HEK293 (cell line): ENCODE data around the gene HOXB8.

Experiments used
- CTCF ChIA-PET: fragments of 350-600 bp; formaldehyde crosslinking; extraction: SDS; loops from one replicate; lab custom pipeline; 2021; ENCODE audit warnings: antibody characterized with exemption; lab: Yijun Ruan, JAX
- POLR2A ChIA-PET: fragments of 300-600 bp; formaldehyde crosslinking; extraction: SDS; loops from one replicate; lab custom pipeline; 2020; ENCODE audit warnings: antibody characterized with exemption, inconsistent platforms; lab: Yijun Ruan, JAX
- H3K27ac ChIP-seq: fragments of 200-500 bp; sonication (Bioruptor generic); 2 replicates; pipeline ENCODE4 v1.5.1; 2014; ENCODE audit warnings: low read depth, low read length, control low read depth, inconsistent platforms; ENCODE audit errors: extremely low read depth
- H3K36me3 ChIP-seq, 2 experiments: fragments of 200-500 bp in 1 of 2; sonication (Bioruptor generic) in 1 of 2; 1 replicate in 1 of 2; 2 replicates in 1 of 2; pipeline ENCODE4 v1.5.1; 2014 to 2017; ENCODE audit warnings: inconsistent platforms in 2 of 2, low read length in 2 of 2; ENCODE audit not compliant: control insufficient read depth in 2 of 2, insufficient read depth in 1 of 2
- H3K4me1 ChIP-seq: fragments of 200-500 bp; sonication (Bioruptor generic); 2 replicates; pipeline ENCODE4 v1.5.1; 2014; ENCODE audit warnings: mild to moderate bottlenecking, low read length, inconsistent platforms; ENCODE audit not compliant: control insufficient read depth, insufficient read depth
- H3K4me3 ChIP-seq: 2 replicates; pipeline ENCODE4 v1.5.1; 2011; ENCODE audit warnings: low read depth, mild to moderate bottlenecking, control low read depth, low read length, moderate library complexity
- H3K9me3 ChIP-seq: fragments of 200-500 bp; sonication (Bioruptor generic); 2 replicates; pipeline ENCODE4 v1.5.1; 2014; ENCODE audit warnings: low read depth, low read length, inconsistent platforms; ENCODE audit not compliant: control insufficient read depth, insufficient read depth
- EGR2 ChIP-seq: fragments of 450-650 bp; formaldehyde crosslinking; IDR thresholded peaks from 2 replicates; pipeline ENCODE4 v1.5.1; 2016; ENCODE audit warnings: low read depth, missing biosample characterization, missing genetic modification characterization
- GLIS2 ChIP-seq: fragments of 450-650 bp; formaldehyde crosslinking; IDR thresholded peaks from 2 replicates; pipeline ENCODE4 v1.5.1; 2016; ENCODE audit warnings: missing biosample characterization, missing genetic modification characterization
- KLF8 ChIP-seq: fragments of 450-650 bp; formaldehyde crosslinking; IDR thresholded peaks from 2 replicates; pipeline ENCODE4 v1.5.1; 2016; ENCODE audit warnings: missing biosample characterization, missing genetic modification characterization
- PATZ1 ChIP-seq: fragments of 450-650 bp; formaldehyde crosslinking; IDR thresholded peaks from 2 replicates; pipeline ENCODE4 v1.5.1; 2016; ENCODE audit warnings: missing biosample characterization, missing genetic modification characterization
- SCRT2 ChIP-seq: fragments of 450-650 bp; formaldehyde crosslinking; IDR thresholded peaks from 2 replicates; pipeline ENCODE4 v1.5.1; 2016; ENCODE audit warnings: missing biosample characterization, missing genetic modification characterization
- SETDB1 ChIP-seq: IDR thresholded peaks from one replicate; pipeline ENCODE4 v1.6.1; 2017; ENCODE audit warnings: mild to moderate bottlenecking, low read length, moderate library complexity, mixed read lengths; ENCODE audit not compliant: insufficient read length
- SP2 ChIP-seq: fragments of 450-650 bp; formaldehyde crosslinking; IDR thresholded peaks from 2 replicates; pipeline ENCODE4 v1.5.1; 2016; ENCODE audit warnings: missing biosample characterization, missing genetic modification characterization
- ZBTB1 ChIP-seq: fragments of 450-650 bp; formaldehyde crosslinking; IDR thresholded peaks from 2 replicates; pipeline ENCODE4 v1.5.1; 2016; ENCODE audit warnings: missing biosample characterization, missing genetic modification characterization
- ZIC2 ChIP-seq: fragments of 450-650 bp; formaldehyde crosslinking; IDR thresholded peaks from 2 replicates; pipeline ENCODE4 v1.5.1; 2016; ENCODE audit warnings: missing biosample characterization, missing genetic modification characterization
- ZNF132 ChIP-seq: fragments of 450-650 bp; formaldehyde crosslinking; IDR thresholded peaks from 2 replicates; pipeline ENCODE4 v1.5.1; 2017; ENCODE audit warnings: missing biosample characterization, missing genetic modification characterization, borderline replicate concordance
- ZNF146 ChIP-seq: fragments of 450-650 bp; formaldehyde crosslinking; IDR thresholded peaks from 2 replicates; pipeline ENCODE4 v1.5.1; 2016; ENCODE audit warnings: missing biosample characterization, missing genetic modification characterization
- ZNF398 ChIP-seq: fragments of 450-650 bp; formaldehyde crosslinking; IDR thresholded peaks from 2 replicates; pipeline ENCODE4 v1.5.1; 2017; ENCODE audit warnings: missing biosample characterization, missing genetic modification characterization
- ZNF416 ChIP-seq: fragments of 450-650 bp; formaldehyde crosslinking; IDR thresholded peaks from 2 replicates; pipeline ENCODE4 v1.5.1; 2016; ENCODE audit warnings: missing biosample characterization, missing genetic modification characterization
- ZNF473 ChIP-seq: fragments of 450-650 bp; formaldehyde crosslinking; IDR thresholded peaks from 2 replicates; pipeline ENCODE4 v1.5.1; 2017; ENCODE audit warnings: missing biosample characterization, missing genetic modification characterization
- ZNF548 ChIP-seq: fragments of 450-650 bp; formaldehyde crosslinking; IDR thresholded peaks from 2 replicates; pipeline ENCODE4 v1.5.1; 2016; ENCODE audit warnings: missing biosample characterization, missing genetic modification characterization
- ZNF558 ChIP-seq: fragments of 450-650 bp; formaldehyde crosslinking; IDR thresholded peaks from 2 replicates; pipeline ENCODE4 v1.5.1; 2016; ENCODE audit warnings: missing biosample characterization, missing genetic modification characterization
- ZNF600 ChIP-seq: fragments of 450-650 bp; formaldehyde crosslinking; IDR thresholded peaks from 2 replicates; pipeline ENCODE4 v1.5.1; 2016; ENCODE audit warnings: missing biosample characterization, missing genetic modification characterization
- ZNF621 ChIP-seq: fragments of 450-650 bp; formaldehyde crosslinking; IDR thresholded peaks from 2 replicates; pipeline ENCODE4 v1.5.1; 2017; ENCODE audit warnings: missing biosample characterization, missing genetic modification characterization
- ZNF623 ChIP-seq: fragments of 450-650 bp; formaldehyde crosslinking; IDR thresholded peaks from 2 replicates; pipeline ENCODE4 v1.5.1; 2016; ENCODE audit warnings: missing biosample characterization, missing genetic modification characterization
- ZNF629 ChIP-seq: fragments of 450-650 bp; formaldehyde crosslinking; IDR thresholded peaks from 2 replicates; pipeline ENCODE4 v1.5.1; 2017; ENCODE audit warnings: missing biosample characterization, missing genetic modification characterization
- ZNF677 ChIP-seq: fragments of 450-650 bp; IDR thresholded peaks from 2 replicates; pipeline ENCODE4 v1.5.0; 2018; ENCODE audit warnings: missing biosample characterization, mild to moderate bottlenecking, missing genetic modification characterization, moderate library complexity
- ZNF776 ChIP-seq: fragments of 450-650 bp; formaldehyde crosslinking; IDR thresholded peaks from 2 replicates; pipeline ENCODE4 v1.5.0; 2017; ENCODE audit warnings: missing biosample characterization, missing genetic modification characterization, borderline replicate concordance
- ZNF777 ChIP-seq: fragments of 450-650 bp; formaldehyde crosslinking; IDR thresholded peaks from 2 replicates; pipeline ENCODE4 v1.5.1; 2017; ENCODE audit warnings: missing biosample characterization, missing genetic modification characterization, borderline replicate concordance
- ZSCAN16 ChIP-seq: fragments of 450-650 bp; formaldehyde crosslinking; IDR thresholded peaks from 2 replicates; pipeline ENCODE4 v1.5.1; 2016; ENCODE audit warnings: missing biosample characterization, missing genetic modification characterization
- ZSCAN5A ChIP-seq: fragments of 450-650 bp; formaldehyde crosslinking; IDR thresholded peaks from 2 replicates; pipeline ENCODE4 v1.5.1; 2016; ENCODE audit warnings: missing biosample characterization, missing genetic modification characterization
- ZXDB ChIP-seq: fragments of 450-650 bp; formaldehyde crosslinking; IDR thresholded peaks from 2 replicates; pipeline ENCODE4 v1.5.1; 2016; ENCODE audit warnings: missing biosample characterization, missing genetic modification characterization
- TF ChIP-seq, protein P1 (sequence below): fragments of 450-650 bp; formaldehyde crosslinking; IDR thresholded peaks from 2 replicates; pipeline ENCODE4 v1.5.1; 2016; ENCODE audit warnings: missing biosample characterization, missing genetic modification characterization

HOXB8 gene

DNA sequence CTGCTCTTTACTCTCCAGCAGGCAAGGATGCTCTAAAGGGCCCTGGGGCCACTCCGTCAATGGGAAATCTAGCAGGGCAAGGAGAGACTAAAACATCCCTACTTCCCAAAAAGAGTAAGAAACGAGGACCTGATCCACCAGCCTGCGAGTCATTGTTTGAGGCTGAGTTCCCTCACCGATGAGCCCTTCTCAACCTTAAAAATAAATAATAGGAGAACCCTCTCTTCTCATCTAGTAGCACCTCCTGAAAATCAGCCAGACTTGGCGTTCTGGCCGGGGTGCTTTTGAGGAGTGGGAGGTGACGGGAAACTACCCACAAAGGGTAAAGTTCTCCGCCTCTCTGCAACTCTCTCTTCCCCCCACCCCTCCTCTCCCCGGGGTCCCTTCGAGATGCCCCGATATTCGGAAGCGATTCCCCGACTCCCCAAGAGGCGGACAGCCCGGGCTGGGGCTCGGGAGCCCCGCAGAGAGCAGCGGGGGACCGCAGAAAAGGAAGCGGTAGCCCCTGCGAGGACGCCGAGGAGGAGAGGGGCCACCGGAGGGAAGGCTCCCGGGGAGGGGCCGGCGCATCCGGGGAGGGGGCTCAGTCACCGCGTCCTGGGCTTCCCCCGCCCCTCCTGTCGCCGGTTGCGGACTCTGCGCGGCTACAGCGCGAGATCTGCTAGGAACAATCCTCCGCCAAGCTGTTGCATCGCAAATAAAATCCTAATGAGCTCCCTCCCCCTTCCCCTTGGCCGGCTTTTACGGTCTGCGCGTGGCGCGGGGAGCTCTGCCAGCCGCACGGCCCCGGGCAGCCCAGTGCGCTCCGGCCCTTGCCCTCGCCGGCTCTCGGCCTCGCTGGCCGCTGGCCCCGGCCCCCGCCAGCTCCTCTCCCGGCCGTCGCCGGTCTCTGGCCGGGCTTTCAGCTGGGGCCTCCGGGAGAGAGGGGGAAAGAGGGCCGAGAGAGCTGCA, 9.7 kb upstream of the HOXB8 start (continued):
- peak; percentile 51; the same call in 1 of the 2 replicates for TF ChIP-seq ZXDB (tag by site-specific recombination)
- TF ChIP-seq, all 188 proteins: peak for 33

DNA sequence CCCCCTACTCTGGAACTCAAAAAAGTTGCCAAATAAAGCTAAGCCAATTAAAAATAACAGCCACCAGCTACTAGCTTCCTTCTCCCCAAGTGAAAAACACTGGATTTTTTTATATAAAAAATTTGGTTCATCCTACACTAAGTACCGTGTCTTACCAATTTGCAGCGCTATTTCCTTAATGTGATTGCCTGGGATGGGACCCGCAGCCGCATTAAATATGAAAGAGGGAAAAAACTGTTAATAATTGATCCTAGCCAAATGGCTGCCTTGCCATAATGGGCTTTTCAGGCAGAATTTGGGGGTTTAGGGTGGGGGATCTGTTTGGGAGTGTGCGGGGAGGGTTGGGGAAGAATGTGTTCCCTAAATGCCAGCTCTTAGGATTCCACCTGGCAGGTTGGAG, 9.0 kb upstream of the HOXB8 start:
- ChIA-PET CTCF (interaction anchor here (0.5 to 5.0 kb wide), 13 partner anchors 11 to 576 kb away, joined by 3 to 37 read pairs (median 4); partner anchors contain the start of gene NFE2L1), POLR2A (interaction anchor here (1.1 to 1.4 kb wide), 2 partner anchors 11 to 26 kb away, joined by 3 to 7 read pairs; no protein-coding TSS in a partner anchor)
- H3K36me3 ChIP-seq: peaks cover 0 to 26% of the 10 kb centered on the region in 2 experiments; a peak in 1 of 3 replicates
- no peaks in the 10 kb centered on the region for H3K9me3 ChIP-seq
- TF ChIP-seq SP2 (tag by site-specific recombination) (no peak), ZNF677 (tag by site-specific recombination) (no peak), ZNF623 (no peak), SCRT2 (tag by site-specific recombination) (no peak), ZNF132 (tag by site-specific recombination) (no peak), ZNF146 (tag by site-specific recombination) (no peak), EGR2 (tag by site-specific recombination) (no peak), ZNF621 (tag by site-specific recombination) (no peak), ZNF776 (no peak), GLIS2 (tag by site-specific recombination) (no peak), ZSCAN5A (no peak), ZNF473 (tag by site-specific recombination) (no peak), SETDB1 (no peak), ZIC2 (tag by site-specific recombination) (no peak), ZBTB1 (tag by site-specific recombination) (no peak), ZNF416 (tag by site-specific recombination) (no peak), ZSCAN16 (tag by site-specific recombination) (no peak), KLF8 (tag by site-specific recombination) (no peak), ZNF558 (tag by site-specific recombination) (no peak)
- H3K4me3 ChIP-seq: peak overlapping the region; percentile 78
- peaks cover 29% of the 10 kb centered on the region for H3K4me1 ChIP-seq
- peak overlapping the region; percentile 100; the same call in 1 of the 2 replicates for H3K27ac ChIP-seq

DNA sequence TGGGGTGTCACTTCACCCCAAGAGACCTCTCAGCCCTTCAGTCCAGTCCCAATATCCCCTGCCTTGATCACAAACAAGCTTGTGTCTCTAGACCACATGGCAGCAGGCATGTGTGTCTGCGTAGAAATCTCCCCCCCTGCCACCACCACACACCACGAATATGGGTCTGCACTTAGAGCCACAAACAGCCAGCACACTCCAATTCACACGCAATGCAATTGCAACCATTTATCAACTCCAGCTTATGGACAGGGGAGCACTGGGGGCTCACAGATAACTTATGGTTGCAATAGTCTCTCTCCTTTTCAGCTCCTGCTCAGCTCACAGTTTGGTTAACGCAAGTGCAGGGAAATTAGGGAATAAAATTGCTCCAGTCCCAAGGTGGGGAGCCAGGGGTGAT, 8.5 kb upstream of the HOXB8 start:
- ChIA-PET POLR2A (interaction anchor here (1.1 to 1.4 kb wide), 2 partner anchors 11 to 26 kb away, joined by 3 to 7 read pairs; no protein-coding TSS in a partner anchor), CTCF (interaction anchor here (1.0 to 5.0 kb wide), 15 partner anchors 11 to 575 kb away, joined by 3 to 37 read pairs (median 3); partner anchors contain the start of genes HOXB5 and NFE2L1)
- Histone ChIP-seq H3K4me3 (no peak overlapping the region), H3K36me3 (peaks cover 0 to 26% of the 10 kb centered on the region in 2 experiments; a peak in 1 of 3 replicates), H3K4me1 (peaks cover 33% of the 10 kb centered on the region), H3K9me3 (no peaks in the 10 kb centered on the region), H3K27ac (no peak overlapping the region)
- TF ChIP-seq ZNF473 (tag by site-specific recombination): no peak
- no peak for TF ChIP-seq ZNF548
- TF ChIP-seq PATZ1: peak; percentile 59; the same call in 1 of the 2 replicates
- peak; percentile 27; the same call in 1 of the 2 replicates for TF ChIP-seq GLIS2 (tag by site-specific recombination)
- peak; percentile 33; the same call in 1 of the 2 replicates for TF ChIP-seq ZNF398 (tag by site-specific recombination)
- TF ChIP-seq ZNF629 (tag by site-specific recombination): no peak
- no peak for TF ChIP-seq ZNF777 (tag by site-specific recombination)
- peak; percentile 79 for TF ChIP-seq ZNF600 (tag by site-specific recombination)
- TF ChIP-seq, protein P1, sequence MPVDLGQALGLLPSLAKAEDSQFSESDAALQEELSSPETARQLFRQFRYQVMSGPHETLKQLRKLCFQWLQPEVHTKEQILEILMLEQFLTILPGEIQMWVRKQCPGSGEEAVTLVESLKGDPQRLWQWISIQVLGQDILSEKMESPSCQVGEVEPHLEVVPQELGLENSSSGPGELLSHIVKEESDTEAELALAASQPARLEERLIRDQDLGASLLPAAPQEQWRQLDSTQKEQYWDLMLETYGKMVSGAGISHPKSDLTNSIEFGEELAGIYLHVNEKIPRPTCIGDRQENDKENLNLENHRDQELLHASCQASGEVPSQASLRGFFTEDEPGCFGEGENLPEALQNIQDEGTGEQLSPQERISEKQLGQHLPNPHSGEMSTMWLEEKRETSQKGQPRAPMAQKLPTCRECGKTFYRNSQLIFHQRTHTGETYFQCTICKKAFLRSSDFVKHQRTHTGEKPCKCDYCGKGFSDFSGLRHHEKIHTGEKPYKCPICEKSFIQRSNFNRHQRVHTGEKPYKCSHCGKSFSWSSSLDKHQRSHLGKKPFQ (tag by site-specific recombination): peak; percentile 92
